Gastroesophageal sphincter (tissue), 4 donors: ENCODE results near the gene LRIG1. TPM values are rescaled to one million over a fixed set of nuclear protein-coding genes. Genes with fewer than 3 reads are reported as not detected.

Experiments
- ATAC-seq: fragments of 150-250 bp; one replicate; pipeline ENCODE4 v1.9.1; 2016; ENCODE audit warnings: mild to moderate bottlenecking, moderate library complexity
- H3K27ac ChIP-seq, 4 donors: fragments of 200-600 bp; sonication (generic) in 3 of 4; 1 replicate in 3 of 4; 2 replicates in 1 of 4; pipeline ENCODE4 v1.5.1; 2016 to 2019
- H3K27me3 ChIP-seq: fragments of 200-600 bp; sonication (generic); one replicate; pipeline ENCODE4 v1.5.1; 2019
- H3K36me3 ChIP-seq, 2 donors: fragments of 200-600 bp; sonication (generic); one replicate each; pipeline ENCODE4 v1.5.1; 2019; ENCODE audit warnings: control low read depth in 1 of 2
- H3K4me1 ChIP-seq, 3 donors: fragments of 200-600 bp; sonication (generic); 1 replicate in 2 of 3; 2 replicates in 1 of 3; pipeline ENCODE4 v1.5.1; 2016 to 2019; ENCODE audit warnings: control low read depth in 2 of 3
- H3K4me3 ChIP-seq, 2 donors: fragments of 200-600 bp; sonication (generic); one replicate each; pipeline ENCODE4 v1.5.1; 2019; ENCODE audit warnings: mild to moderate bottlenecking in 1 of 2, moderate library complexity in 1 of 2
- H3K9me3 ChIP-seq, 3 donors: fragments of 200-600 bp; sonication (generic); one replicate each; pipeline ENCODE4 v1.5.1; 2017 to 2019; ENCODE audit warnings: control low read depth in 2 of 3
- EP300 ChIP-seq: sonication (generic); formaldehyde crosslinking; IDR thresholded peaks from one replicate; pipeline ENCODE4 v1.6.1; 2017; ENCODE audit warnings: antibody characterized with exemption, mild to moderate bottlenecking
- POLR2A ChIP-seq, 2 donors: fragments of 450-650 bp; IDR thresholded peaks; one replicate each; pipeline ENCODE4 v1.6.1; 2017; ENCODE audit warnings: antibody characterized with exemption in 2 of 2, mild to moderate bottlenecking in 2 of 2, moderate library complexity in 1 of 2
- POLR2AphosphoS5 ChIP-seq: sonication (generic); formaldehyde crosslinking; IDR thresholded peaks from one replicate; pipeline ENCODE4 v1.6.1; 2017; ENCODE audit warnings: antibody characterized with exemption
- WGBS, 2 donors: methylation state at CpG; one replicate each; pipeline ENCODE4 v1.1.5; 2018; ENCODE audit warnings: low coverage in 1 of 2; 5-methylcytosine and 5-hydroxymethylcytosine counted together
- total RNA-seq, 4 donors: library from RNA; depleted of rRNA; stranded (reverse); fragments of >200 nt; gene quantifications; one replicate each; pipeline ENCODE4 v1.1.0, GENCODE V29; 2016
- TF ChIP-seq, protein P1 (sequence below), 4 experiments: fragments of 200-600 bp in 2 of 4; fragments of 450-650 bp in 2 of 4; sonication (generic) in 1 of 4; IDR thresholded peaks; one replicate each; pipeline ENCODE4 v1.5.1; 2017 to 2019; ENCODE audit warnings: antibody characterized with exemption in 4 of 4, mild to moderate bottlenecking in 2 of 4, moderate library complexity in 2 of 4

LRIG1 gene
- total RNA-seq, 4 donors from 2014 or later = 104 to 217 (median 157) TPM

DNA sequence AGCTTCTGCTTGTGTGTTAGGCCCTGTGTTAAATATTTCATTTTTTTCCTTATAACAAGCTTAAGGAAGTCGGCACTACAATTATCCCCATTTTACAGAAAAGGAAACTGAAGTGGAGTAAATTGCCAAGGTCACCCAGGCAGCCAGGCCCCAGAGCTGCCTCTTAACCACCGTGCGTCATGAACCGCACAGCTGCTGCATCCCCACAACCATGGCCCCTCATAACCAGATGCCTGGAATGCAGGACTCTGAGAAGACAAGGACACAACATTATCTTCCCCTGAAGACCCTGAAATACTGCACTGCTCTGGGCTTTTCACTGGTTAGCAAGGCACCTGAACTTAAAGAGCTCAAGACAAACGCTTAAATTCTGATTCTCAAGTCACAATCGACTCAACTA, 14.6 kb downstream of the LRIG1 start:
- 46 to 62% methylated on average over 6 of the region's 6 CpGs for WGBS, 2 donors
- H3K4me3 ChIP-seq = no peak overlapping the region

DNA sequence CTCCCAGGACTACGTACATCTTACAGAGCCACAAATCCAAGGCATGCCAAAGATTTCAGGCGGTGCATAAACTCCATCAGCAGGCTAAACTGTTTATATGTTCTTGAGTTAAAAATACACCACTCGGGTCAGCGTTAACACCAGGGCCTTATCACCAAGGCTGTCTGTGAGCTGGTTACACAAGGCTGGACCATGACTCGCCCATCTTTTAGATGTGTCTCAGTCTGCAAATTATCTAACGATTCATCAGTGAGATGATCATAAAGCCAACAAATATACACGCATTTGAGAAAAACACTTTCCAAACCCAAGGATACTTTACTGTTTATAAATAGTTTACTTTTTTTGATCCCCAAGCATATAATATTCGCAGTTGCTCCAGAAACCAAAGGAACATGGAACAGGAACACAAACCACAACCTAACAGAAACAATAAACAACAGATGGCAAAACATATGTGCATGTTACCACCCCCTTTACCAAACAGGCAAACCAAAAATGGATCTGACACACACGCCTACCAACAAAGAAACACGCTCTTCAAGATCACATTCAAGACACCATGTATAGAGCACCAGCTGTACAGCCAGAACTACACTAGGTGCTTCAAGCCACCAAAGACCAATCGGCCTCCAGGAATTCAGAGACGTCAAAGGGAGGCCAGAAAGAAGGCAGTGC, 15.4 kb downstream of the LRIG1 start:
- H3K4me1 ChIP-seq = peaks cover 36 to 100% (median 65%) of the 10 kb centered on the region in 3 donors
- no peaks in the 10 kb centered on the region for H3K36me3 ChIP-seq
- WGBS, 2 donors = 39% methylated on average over 8 to 12 of the region's 12 CpGs
- TF ChIP-seq, protein P1, sequence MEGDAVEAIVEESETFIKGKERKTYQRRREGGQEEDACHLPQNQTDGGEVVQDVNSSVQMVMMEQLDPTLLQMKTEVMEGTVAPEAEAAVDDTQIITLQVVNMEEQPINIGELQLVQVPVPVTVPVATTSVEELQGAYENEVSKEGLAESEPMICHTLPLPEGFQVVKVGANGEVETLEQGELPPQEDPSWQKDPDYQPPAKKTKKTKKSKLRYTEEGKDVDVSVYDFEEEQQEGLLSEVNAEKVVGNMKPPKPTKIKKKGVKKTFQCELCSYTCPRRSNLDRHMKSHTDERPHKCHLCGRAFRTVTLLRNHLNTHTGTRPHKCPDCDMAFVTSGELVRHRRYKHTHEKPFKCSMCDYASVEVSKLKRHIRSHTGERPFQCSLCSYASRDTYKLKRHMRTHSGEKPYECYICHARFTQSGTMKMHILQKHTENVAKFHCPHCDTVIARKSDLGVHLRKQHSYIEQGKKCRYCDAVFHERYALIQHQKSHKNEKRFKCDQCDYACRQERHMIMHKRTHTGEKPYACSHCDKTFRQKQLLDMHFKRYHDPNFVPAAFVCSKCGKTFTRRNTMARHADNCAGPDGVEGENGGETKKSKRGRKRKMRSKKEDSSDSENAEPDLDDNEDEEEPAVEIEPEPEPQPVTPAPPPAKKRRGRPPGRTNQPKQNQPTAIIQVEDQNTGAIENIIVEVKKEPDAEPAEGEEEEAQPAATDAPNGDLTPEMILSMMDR (IDR thresholded peaks at IDR 0.05) = no peak
- peak; percentile 32 for TF ChIP-seq EP300
- peak; percentile 83 for TF ChIP-seq POLR2AphosphoS5
- H3K4me3 ChIP-seq = no peak overlapping the region
- H3K9me3 ChIP-seq = no peaks in the 10 kb centered on the region
- H3K27me3 ChIP-seq = no peaks in the 10 kb centered on the region
- ATAC-seq = peak; percentile 45
- peak overlapping the region; percentile 53 to 99 (median 92) for H3K27ac ChIP-seq

More for the DNA sequence above, 14.6 kb downstream of the LRIG1 start:
- no peak for TF ChIP-seq EP300
- TF ChIP-seq POLR2AphosphoS5 = no peak
- TF ChIP-seq POLR2A (IDR thresholded peaks at IDR 0.05) = no peak
- TF ChIP-seq, protein P1 (IDR thresholded peaks at IDR 0.05) = no peak
- Histone ChIP-seq H3K27me3 (no peaks in the 10 kb centered on the region), H3K27ac (peak overlapping the region; percentile 53 to 99 (median 92)), H3K36me3 (no peaks in the 10 kb centered on the region), H3K4me1 (peaks cover 35 to 100% (median 65%) of the 10 kb centered on the region in 3 donors), H3K9me3 (no peaks in the 10 kb centered on the region)
- ATAC-seq = no peak

DNA sequence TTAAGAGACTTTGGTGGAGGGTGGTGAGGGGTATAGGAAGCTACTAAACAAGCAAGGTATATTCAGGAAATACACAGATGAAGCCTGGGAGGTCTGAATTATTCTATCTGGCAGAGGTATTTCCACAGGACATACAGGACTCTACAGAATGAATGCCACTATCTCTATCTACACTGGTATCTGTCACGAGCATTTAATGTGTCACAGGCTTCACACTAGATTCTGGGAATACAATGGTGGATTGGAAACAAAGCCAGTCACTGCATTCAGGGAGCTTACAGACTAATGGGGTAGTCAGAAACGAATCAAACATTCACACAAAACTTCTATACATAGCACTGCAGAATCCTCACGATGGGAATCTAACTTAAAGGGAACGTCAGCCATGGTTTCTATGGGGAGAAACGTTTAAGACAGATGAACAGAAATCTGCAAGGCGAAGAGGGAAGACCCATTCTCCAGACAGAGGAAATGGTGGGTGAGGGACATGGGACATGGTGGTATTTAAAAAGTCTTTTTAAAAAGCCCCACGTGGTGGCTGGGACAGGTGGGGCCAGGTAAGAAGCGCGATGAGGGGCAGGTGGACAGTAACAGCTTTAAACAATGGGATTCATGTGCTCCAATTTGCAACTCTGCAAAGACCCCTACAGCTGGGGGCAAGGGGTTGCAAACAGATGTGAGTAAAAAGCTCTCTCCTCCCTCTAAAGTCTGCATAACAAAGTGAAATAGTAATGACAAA, 16.5 kb downstream of the LRIG1 start:
- WGBS, 2 donors = 46 to 57% methylated on average over 8 of the region's 9 CpGs
- TF ChIP-seq, protein P1 (IDR thresholded peaks at IDR 0.05) = no peak
- TF ChIP-seq POLR2A (IDR thresholded peaks at IDR 0.05) (no peak), POLR2AphosphoS5 (no peak), EP300 (no peak)

DNA sequence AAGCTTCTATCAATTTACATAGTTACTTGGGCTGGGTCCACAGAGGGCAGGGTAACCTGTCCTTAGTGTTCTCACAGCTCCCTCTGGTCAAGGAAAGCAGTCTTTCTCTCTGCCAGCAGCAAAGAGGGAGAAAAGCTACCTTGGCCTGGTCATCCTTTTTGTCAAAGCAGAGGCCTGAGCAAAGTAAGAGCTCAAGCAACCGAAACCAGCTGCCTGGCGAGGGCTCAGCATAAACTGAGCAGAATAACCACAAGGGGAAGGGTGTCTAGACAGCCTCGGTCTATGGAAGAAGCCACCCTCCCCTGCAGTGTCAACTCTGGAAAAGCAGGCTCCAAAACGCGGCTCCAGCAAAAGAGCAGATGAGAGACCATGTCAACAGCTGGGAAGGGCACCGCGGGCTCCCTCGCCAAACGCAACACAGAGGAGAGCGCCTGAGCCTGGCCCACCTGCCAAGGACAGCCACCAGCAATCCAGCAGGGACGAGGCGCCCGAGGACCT, 17.4 kb downstream of the LRIG1 start:
- peak; percentile 16 for ATAC-seq
- 64% methylated on average over 7 of the region's 13 CpGs; no CpG with 5 or more reads in 1 of the 2 donors for WGBS, 2 donors
- Histone ChIP-seq H3K36me3 (no peaks in the 10 kb centered on the region), H3K27me3 (no peaks in the 10 kb centered on the region), H3K9me3 (no peaks in the 10 kb centered on the region), H3K4me3 (no peak overlapping the region), H3K27ac (peak overlapping the region; percentile 53 to 99 (median 92)), H3K4me1 (peaks cover 29 to 100% (median 61%) of the 10 kb centered on the region in 3 donors)
- no peak for TF ChIP-seq POLR2A (IDR thresholded peaks at IDR 0.05)
- TF ChIP-seq, protein P1 (IDR thresholded peaks at IDR 0.05) = peak in 1 of 4 experiments; percentile 10

More for the DNA sequence above, 16.5 kb downstream of the LRIG1 start:
- Histone ChIP-seq H3K4me3 (no peak overlapping the region), H3K27me3 (no peaks in the 10 kb centered on the region), H3K36me3 (no peaks in the 10 kb centered on the region), H3K9me3 (no peaks in the 10 kb centered on the region), H3K4me1 (peaks cover 32 to 100% (median 61%) of the 10 kb centered on the region in 3 donors), H3K27ac (peak overlapping the region; percentile 53 to 99 (median 92))
- no peak for ATAC-seq
